Loucy (cell line): ENCODE measurements around the gene FREM2.

ENCODE experiments used
- H2AFZ ChIP-seq: fragments of 200-600 bp; sonication (generic); 2 replicates; pipeline ENCODE4 v1.6.0; 2016; ENCODE audit warnings: antibody characterized with exemption, mild to moderate bottlenecking, low read length, moderate library complexity
- H3F3A ChIP-seq: fragments of 200-600 bp; 2 replicates; pipeline ENCODE4 v1.6.0; 2016; ENCODE audit warnings: antibody characterized with exemption, low read depth, mild to moderate bottlenecking
- H3K27me3 ChIP-seq: fragments of 200-600 bp; sonication (generic); 2 replicates; pipeline ENCODE4 v1.6.1; 2014; ENCODE audit warnings: low read length, mild to moderate bottlenecking; ENCODE audit not compliant: insufficient read depth, poor library complexity, severe bottlenecking
- H3K36me3 ChIP-seq: fragments of 200-600 bp; sonication (generic); 2 replicates; pipeline ENCODE4 v1.6.1; 2016; ENCODE audit warnings: low read length; ENCODE audit not compliant: insufficient read depth
- H3K4me1 ChIP-seq: fragments of 200-600 bp; sonication (generic); 2 replicates; pipeline ENCODE4 v1.5.1; 2014; ENCODE audit warnings: low read length, mild to moderate bottlenecking; ENCODE audit not compliant: insufficient read depth, poor library complexity, severe bottlenecking
- H3K4me2 ChIP-seq: fragments of 200-600 bp; sonication (generic); 2 replicates; pipeline ENCODE4 v1.6.0; 2014; ENCODE audit warnings: antibody characterized with exemption, low read length, low read depth, mild to moderate bottlenecking; ENCODE audit not compliant: poor library complexity, severe bottlenecking
- H3K4me3 ChIP-seq: fragments of 200-600 bp; sonication (generic); 2 replicates; pipeline ENCODE4 v1.5.1; 2014; ENCODE audit warnings: low read length, mild to moderate bottlenecking, mixed read lengths; ENCODE audit not compliant: poor library complexity, severe bottlenecking
- H3K79me2 ChIP-seq: fragments of 200-600 bp; sonication (generic); 2 replicates; pipeline ENCODE4 v1.6.1; 2014; ENCODE audit warnings: low read length; ENCODE audit not compliant: insufficient read depth
- H3K9ac ChIP-seq: fragments of 200-600 bp; sonication (generic); 2 replicates; pipeline ENCODE4 v1.6.0; 2014; ENCODE audit warnings: mild to moderate bottlenecking, low read depth, low read length, moderate library complexity; ENCODE audit not compliant: poor library complexity, severe bottlenecking
- H3K9me2 ChIP-seq: fragments of 200-600 bp; sonication (generic); replicated peaks from 2 replicates; pipeline ENCODE4 v1.6.1; 2016; ENCODE audit warnings: low read depth, low read length, mixed read lengths
- H3K9me3 ChIP-seq: fragments of 200-600 bp; sonication (generic); 2 replicates; pipeline ENCODE4 v1.6.1; 2014; ENCODE audit warnings: mild to moderate bottlenecking, antibody characterized with exemption, low read length, low read depth; ENCODE audit not compliant: insufficient read depth
- H4K20me1 ChIP-seq: fragments of 200-600 bp; sonication (generic); 2 replicates; pipeline ENCODE4 v1.6.0; 2014; ENCODE audit warnings: antibody characterized with exemption, low read length, mild to moderate bottlenecking; ENCODE audit not compliant: insufficient read depth, poor library complexity, severe bottlenecking
- CTCF ChIP-seq: fragments of 200-600 bp; sonication (generic); conservative IDR thresholded peaks from 2 replicates; pipeline ENCODE4 v1.5.1; 2014; ENCODE audit warnings: mild to moderate bottlenecking, antibody characterized with exemption, low read length
- EZH2phosphoT487 ChIP-seq: fragments of 200-600 bp; IDR thresholded peaks from 2 replicates; pipeline ENCODE4 v1.6.1; 2018; ENCODE audit warnings: antibody characterized with exemption, mild to moderate bottlenecking, moderate library complexity, borderline replicate concordance

Gene FREM2

GRCh38 chr13:38784036-38784880 is 97.4 kb downstream of the FREM2 start:
- Histone ChIP-seq H3F3A (no peaks in the 10 kb centered on the region), H2AFZ (no peak overlapping the region), H3K27me3 (no peaks in the 10 kb centered on the region), H3K79me2 (no peaks in the 10 kb centered on the region), H3K36me3 (no peaks in the 10 kb centered on the region), H3K4me3 (no peak overlapping the region), H3K4me2 (no peak overlapping the region), H3K9me2 (no peaks in the 10 kb centered on the region; the same call in 1 of the 2 replicates), H3K9me3 (no peaks in the 10 kb centered on the region), H3K9ac (no peak overlapping the region), H3K4me1 (no peaks in the 10 kb centered on the region), H4K20me1 (no peaks in the 10 kb centered on the region)
- TF ChIP-seq EZH2phosphoT487, result no peak
- TF ChIP-seq CTCF, result no peak

GRCh38 chr13:38785042-38785441 is 98.2 kb downstream of the FREM2 start:
- Histone ChIP-seq H3K9ac (no peak overlapping the region), H3K79me2 (no peaks in the 10 kb centered on the region), H3K36me3 (no peaks in the 10 kb centered on the region), H4K20me1 (no peaks in the 10 kb centered on the region), H3K4me3 (no peak overlapping the region), H3K4me1 (no peaks in the 10 kb centered on the region), H3K27me3 (no peaks in the 10 kb centered on the region), H3K9me3 (no peaks in the 10 kb centered on the region), H3K4me2 (no peak overlapping the region), H2AFZ (no peak overlapping the region), H3K9me2 (no peaks in the 10 kb centered on the region; the same call in 1 of the 2 replicates), H3F3A (no peaks in the 10 kb centered on the region)
- TF ChIP-seq CTCF (no peak), EZH2phosphoT487 (no peak)

- no peak overlapping the region for H3K9ac ChIP-seq
- no peaks in the 10 kb centered on the region for H3K79me2 ChIP-seq
- no peaks in the 10 kb centered on the region for H3K4me1 ChIP-seq
- no peaks in the 10 kb centered on the region for H3K9me3 ChIP-seq
- no peak overlapping the region for H3K4me2 ChIP-seq
- TF ChIP-seq CTCF, result no peak
- no peak for TF ChIP-seq EZH2phosphoT487
- no peak overlapping the region for H3K4me3 ChIP-seq
- H3K27me3 ChIP-seq, result no peaks in the 10 kb centered on the region
- no peaks in the 10 kb centered on the region for H3K36me3 ChIP-seq
- H4K20me1 ChIP-seq, result no peaks in the 10 kb centered on the region
- H3K9me2 ChIP-seq, result no peaks in the 10 kb centered on the region; the same call in 1 of the 2 replicates
- H3F3A ChIP-seq, result no peaks in the 10 kb centered on the region
- no peak overlapping the region for H2AFZ ChIP-seq
Measured at GRCh38 chr13:38785490-38785889, 98.6 kb downstream of the FREM2 start.
